ENCODE measurements around the gene HRH3. TPM values are rescaled to one million over a fixed set of nuclear protein-coding genes. Genes with fewer than 3 reads are reported as not detected.

HRH3 gene
- total RNA-seq, 1 experiment from 2014 or later: 1.8 TPM

DNA sequence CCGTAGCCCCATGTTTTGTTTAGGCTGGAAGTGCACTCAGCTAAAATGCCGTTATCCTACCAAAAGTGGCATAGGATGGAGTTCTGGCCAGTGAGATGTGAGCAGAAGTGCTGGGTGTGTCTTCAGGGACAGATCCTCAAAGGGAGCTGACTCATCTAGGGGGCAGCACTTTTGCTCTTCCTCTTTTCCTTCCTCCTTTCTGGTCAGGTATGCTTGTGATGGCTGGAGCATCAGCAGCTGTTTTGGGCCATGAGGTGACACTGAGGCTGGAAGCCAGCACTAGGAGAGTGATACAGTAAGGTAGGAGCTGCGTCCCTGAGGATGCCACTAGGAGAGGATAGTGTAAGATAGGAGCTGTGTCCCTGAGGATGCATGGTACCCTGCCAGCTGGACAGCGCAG, 13.6 kb upstream of the HRH3 start:
- TF ChIP-seq, protein P1, sequence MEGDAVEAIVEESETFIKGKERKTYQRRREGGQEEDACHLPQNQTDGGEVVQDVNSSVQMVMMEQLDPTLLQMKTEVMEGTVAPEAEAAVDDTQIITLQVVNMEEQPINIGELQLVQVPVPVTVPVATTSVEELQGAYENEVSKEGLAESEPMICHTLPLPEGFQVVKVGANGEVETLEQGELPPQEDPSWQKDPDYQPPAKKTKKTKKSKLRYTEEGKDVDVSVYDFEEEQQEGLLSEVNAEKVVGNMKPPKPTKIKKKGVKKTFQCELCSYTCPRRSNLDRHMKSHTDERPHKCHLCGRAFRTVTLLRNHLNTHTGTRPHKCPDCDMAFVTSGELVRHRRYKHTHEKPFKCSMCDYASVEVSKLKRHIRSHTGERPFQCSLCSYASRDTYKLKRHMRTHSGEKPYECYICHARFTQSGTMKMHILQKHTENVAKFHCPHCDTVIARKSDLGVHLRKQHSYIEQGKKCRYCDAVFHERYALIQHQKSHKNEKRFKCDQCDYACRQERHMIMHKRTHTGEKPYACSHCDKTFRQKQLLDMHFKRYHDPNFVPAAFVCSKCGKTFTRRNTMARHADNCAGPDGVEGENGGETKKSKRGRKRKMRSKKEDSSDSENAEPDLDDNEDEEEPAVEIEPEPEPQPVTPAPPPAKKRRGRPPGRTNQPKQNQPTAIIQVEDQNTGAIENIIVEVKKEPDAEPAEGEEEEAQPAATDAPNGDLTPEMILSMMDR (conservative IDR thresholded peaks at IDR 0.05): no peak
- Histone ChIP-seq H3K56ac (ENCODE audit: insufficient read length, low read depth, low read length) (no peak overlapping the region), H3K4ac (ENCODE audit: low read depth, low read length) (no peak overlapping the region), H2AFZ (ENCODE audit: low read length) (no peak overlapping the region), H3K4me1 (ENCODE audit: insufficient read depth, low read length) (no peaks in the 10 kb centered on the region), H3K9me3 (ENCODE audit: control insufficient read depth, low read depth, low read length) (no peaks in the 10 kb centered on the region), H4K8ac (replicated peaks; ENCODE audit: insufficient read length, low read depth, low read length) (no peak overlapping the region), H3K27ac (ENCODE audit: insufficient read length, low read depth, low read length) (no peak overlapping the region), H4K5ac (ENCODE audit: insufficient read length, low read depth, low read length) (no peak overlapping the region), H3K23ac (ENCODE audit: insufficient read length, low read depth, low read length) (no peak overlapping the region), H3K79me2 (ENCODE audit: insufficient read depth, low read length) (no peaks in the 10 kb centered on the region), H2BK120ac (ENCODE audit: low read depth, low read length, poor library complexity, severe bottlenecking) (no peak overlapping the region), H3K23me2 (ENCODE audit: insufficient read length, low read depth, low read length, poor library complexity, severe bottlenecking) (no peaks in the 10 kb centered on the region), H3K4me2 (ENCODE audit: insufficient read depth, insufficient read length, low read length) (no peak overlapping the region), H3K18ac (ENCODE audit: insufficient read length, low read depth, low read length) (no peak overlapping the region), H3T11ph (ENCODE audit: low read length) (no peak overlapping the region), H2BK20ac (ENCODE audit: low read depth, low read length, poor library complexity, severe bottlenecking) (no peak overlapping the region), H2BK15ac (ENCODE audit: low read depth, low read length) (no peak overlapping the region), H4K91ac (ENCODE audit: insufficient read length, low read depth, low read length) (no peak overlapping the region), H3K27me3 (ENCODE audit: insufficient read depth, low read length) (no peaks in the 10 kb centered on the region), H4K20me1 (ENCODE audit: control insufficient read depth, insufficient read depth, insufficient read length) (no peaks in the 10 kb centered on the region), H2BK12ac (ENCODE audit: insufficient read length, low read depth, low read length) (no peak overlapping the region), H3K9ac (ENCODE audit: extremely low read depth, insufficient read length, low read length) (no peak overlapping the region), H3K79me1 (ENCODE audit: insufficient read depth, low read depth, low read length, poor library complexity, severe bottlenecking) (no peaks in the 10 kb centered on the region), H3K14ac (ENCODE audit: insufficient read depth, low read length) (no peak overlapping the region), H2AK5ac (ENCODE audit: insufficient read length, low read length) (no peak overlapping the region), H2BK5ac (ENCODE audit: insufficient read length, low read length) (no peak overlapping the region)
- WGBS (ENCODE audit: extremely low coverage, insufficient read length, low lambda C conversion rate): no CpG with 5 or more reads among the region's 4 CpGs
- peaks cover 0 to 3% of the 10 kb centered on the region in 2 experiments; a peak in 2 of 5 replicates for H3K9me3 Mint-ChIP-seq
- no peak for DNase-seq
- no peaks in the 10 kb centered on the region for H3K36me3 Mint-ChIP-seq (ENCODE audit: insufficient read depth in 1 of 3, low read depth in 3 of 3)
- peaks cover 12% of the 10 kb centered on the region for H3K27me3 Mint-ChIP-seq (ENCODE audit: low read depth)
- peaks cover 7 to 17% of the 10 kb centered on the region in 2 experiments for H3K4me1 Mint-ChIP-seq
- H3K4me3 Mint-ChIP-seq: no peak overlapping the region
- no peak overlapping the region for H3K27ac Mint-ChIP-seq
